Forelimb muscle (tissue), 1 donor: ENCODE results near the gene DDX47. TPM values are rescaled to one million over a fixed set of nuclear protein-coding genes. Genes with fewer than 3 reads are reported as not detected.

Experiments used
- DNase-seq: peaks from one replicate; pipeline ENCODE4 v3.0.0-alpha.2; 2013; ENCODE audit warnings: low read depth
- polyA plus RNA-seq: library from polyadenylated mRNA; unstranded; fragments of 120-200 nt; gene quantifications from one replicate; pipeline ENCODE4 v1.2.1, GENCODE V29; 2013; ENCODE audit not compliant: insufficient read length

DDX47 gene
- 46.5 TPM for polyA plus RNA-seq

- peak; percentile 81 for DNase-seq
Measured at GRCh38 chr12:12813120-12814101, at the start of gene DDX47. TSS of gene DDX47 (plus strand) at chr12:12813346. CDS start at chr12:12813368, 22 bp downstream.

DNA sequence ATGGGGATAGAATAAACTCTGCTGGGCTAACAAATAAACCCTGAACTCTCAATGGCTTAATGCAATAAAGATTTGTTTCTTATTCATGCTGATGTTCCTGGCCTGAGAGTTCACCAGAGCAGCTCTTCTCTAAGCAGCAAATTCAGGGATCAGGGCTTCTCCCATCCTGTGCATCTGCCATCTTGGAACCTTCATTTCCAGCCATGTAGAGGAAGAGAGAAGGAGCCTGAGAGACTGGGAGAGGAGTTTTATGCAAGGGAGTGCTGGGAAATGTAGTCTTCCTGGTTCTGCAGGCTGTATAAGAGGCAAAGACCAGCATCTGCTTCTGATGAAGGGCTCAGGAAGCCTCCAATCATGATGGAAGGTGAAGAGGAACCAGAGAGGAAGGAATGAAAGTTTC, 48.3 kb upstream of the DDX47 start:
- DNase-seq, result no peak

- DNase-seq, result no peak
Measured at GRCh38 chr12:12770262-12770661, 42.9 kb upstream of the DDX47 start.

DNA sequence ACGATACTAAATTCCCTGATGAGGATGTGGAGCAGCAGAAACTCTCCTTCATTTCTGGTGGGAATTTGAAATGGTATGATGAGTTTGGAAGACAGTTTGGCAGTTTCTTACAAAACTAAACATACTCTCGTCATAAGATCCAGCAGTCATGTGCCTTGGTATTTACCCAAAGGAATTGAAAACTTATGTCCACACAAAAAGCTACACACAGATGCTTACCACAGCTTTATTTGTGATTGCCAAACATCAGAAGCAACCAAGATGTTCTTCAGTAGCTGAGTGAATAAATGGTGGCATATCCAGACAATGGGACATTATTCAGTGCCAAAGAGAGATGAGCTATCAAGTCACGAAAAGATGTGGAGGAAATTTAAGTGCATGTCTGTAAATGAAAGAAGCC, 38.4 kb upstream of the DDX47 start:
- DNase-seq, result no peak

GRCh38 chr12:12776261-12776660, 36.9 kb upstream of the DDX47 start:
- DNase-seq, result no peak

DNA sequence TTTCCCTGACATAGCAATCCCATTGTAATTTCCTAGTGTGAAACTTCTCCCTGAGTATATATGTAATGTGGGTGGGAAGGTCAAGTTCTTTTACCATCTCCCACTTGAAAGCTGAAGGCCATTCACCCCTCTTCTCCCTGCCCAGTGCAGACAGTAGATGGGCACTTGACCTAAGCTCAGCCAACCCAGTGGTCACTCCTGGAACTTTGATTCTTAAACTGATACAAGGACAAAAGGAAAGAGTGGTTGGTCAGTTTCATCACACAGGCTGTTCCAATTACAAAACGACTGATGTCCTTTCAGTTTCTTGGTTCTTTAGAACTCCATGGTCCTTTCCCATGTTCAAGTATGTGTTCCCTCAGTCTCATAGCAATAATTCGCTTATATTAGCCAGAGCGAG, 36.1 kb upstream of the DDX47 start:
- DNase-seq, result no peak

- no peak for DNase-seq
Measured at GRCh38 chr12:12779007-12779406, 34.1 kb upstream of the DDX47 start.

GRCh38 chr12:12779529-12779928, 33.6 kb upstream of the DDX47 start:
- DNase-seq, result no peak

- no peak for DNase-seq
Measured at GRCh38 chr12:12784116-12784515, 29.0 kb upstream of the DDX47 start.

GRCh38 chr12:12784911-12785814, 28.0 kb upstream of the DDX47 start, which contains the start of gene APOLD1:
TSS of gene APOLD1 (plus strand) at chr12:12785659. CDS start at chr12:12785692, 33 bp downstream.
- no peak for DNase-seq

- no peak for DNase-seq
Measured at GRCh38 chr12:12786351-12786705, 26.8 kb upstream of the DDX47 start.

GRCh38 chr12:12786706-12787601, 26.2 kb upstream of the DDX47 start:
- DNase-seq, result peak; percentile 82

GRCh38 chr12:12788131-12788530, 25.0 kb upstream of the DDX47 start:
- no peak for DNase-seq

- no peak for DNase-seq
Measured at GRCh38 chr12:12788675-12789368, 24.3 kb upstream of the DDX47 start.

DNA sequence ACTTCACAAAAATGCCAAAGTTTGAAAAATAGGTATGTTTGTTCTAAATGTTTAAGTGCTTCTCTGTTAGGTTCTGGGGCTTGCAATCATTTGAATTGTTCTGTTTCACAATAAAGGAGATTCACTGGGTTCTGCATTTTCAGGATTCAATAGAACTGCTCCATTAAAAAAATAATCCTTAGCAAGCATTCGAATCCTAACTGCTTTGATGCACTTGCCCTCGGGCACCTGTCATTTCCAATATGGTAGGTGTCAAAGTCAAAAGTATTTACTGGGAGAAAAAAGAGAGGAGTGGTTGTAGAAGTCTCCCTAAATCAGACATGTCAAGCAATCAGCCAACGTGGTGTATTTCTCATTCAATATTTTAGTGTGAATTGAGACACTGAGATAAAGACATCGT, 22.2 kb upstream of the DDX47 start:
- no peak for DNase-seq

- no peak for DNase-seq
Measured at GRCh38 chr12:12791756-12792369, 21.3 kb upstream of the DDX47 start.

- no peak for DNase-seq
Measured at GRCh38 chr12:12792421-12792820, 20.7 kb upstream of the DDX47 start.

DNA sequence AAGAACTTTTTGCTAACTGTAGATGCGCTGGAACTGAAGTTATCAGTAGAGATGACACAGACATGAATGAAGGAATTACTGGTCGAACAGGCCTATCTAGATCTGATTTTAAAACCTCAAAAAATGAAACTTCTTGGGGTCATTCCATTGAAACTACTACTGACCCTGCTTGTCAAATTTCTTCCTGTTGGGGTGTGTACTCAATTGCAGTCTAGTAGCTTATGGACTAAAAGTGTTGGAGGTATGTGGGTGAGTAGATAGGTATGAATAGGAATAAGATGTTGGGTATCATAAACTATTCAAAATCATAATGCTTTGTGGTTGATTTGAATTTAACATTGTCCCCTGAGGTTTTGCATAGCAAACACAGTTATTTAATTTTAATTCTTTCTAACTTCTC, 18.5 kb upstream of the DDX47 start:
- DNase-seq, result no peak

DNA sequence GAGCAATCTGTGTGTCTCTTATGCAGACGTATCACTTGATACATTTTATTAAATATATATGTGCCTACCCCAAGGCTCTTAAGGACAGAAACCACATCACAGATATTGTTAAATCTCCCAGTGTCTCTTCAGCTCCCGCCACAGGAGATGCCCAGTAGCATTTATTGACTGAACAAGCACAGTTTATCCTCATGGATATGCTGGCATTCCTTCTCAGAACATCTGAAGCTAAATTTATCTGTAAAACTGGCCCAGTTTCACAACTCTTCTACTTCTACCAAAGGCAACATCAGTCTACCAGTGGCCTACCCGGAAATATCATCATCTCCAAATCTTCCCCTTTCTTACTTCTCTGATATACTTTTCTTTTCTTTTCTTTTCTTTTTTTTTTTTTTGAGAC, 17.0 kb upstream of the DDX47 start:
- DNase-seq, result no peak
